ENCODE results near the gene TPRG1.

GRCh38 chr3:189144645-189145044 is 27.1 kb upstream of the TPRG1 start:
- TF ChIP-seq POLR2A (IDR thresholded peaks at IDR 0.05; ENCODE audit: low read depth, low read length): no peak
- no peak for TF ChIP-seq TAF1 (IDR thresholded peaks at IDR 0.05; ENCODE audit: low read depth, low read length)
- no peak for TF ChIP-seq POLR2AphosphoS5 (IDR thresholded peaks at IDR 0.05; ENCODE audit: low read depth, low read length)
- no peak for TF ChIP-seq SPI1 (IDR thresholded peaks at IDR 0.05; ENCODE audit: low read depth, low read length)
